Peyer's patch (tissue), 4 donors: ENCODE measurements around the gene DKK1. TPM values are rescaled to one million over a fixed set of nuclear protein-coding genes. Genes with fewer than 3 reads are reported as not detected.
A peak's percentile ranks its signal among the peaks of the same experiment; 100 is the strongest.

Experiments used
- DNase-seq, 3 donors: peaks; one replicate each; pipeline ENCODE4 v3.0.0-alpha.2; 2017 to 2019
- H3K27ac ChIP-seq, 4 donors: fragments of 200-600 bp; sonication (generic); one replicate each; pipeline ENCODE4 v1.5.1; 2016 to 2019
- H3K27me3 ChIP-seq, 2 donors: fragments of 200-600 bp; sonication (generic); one replicate each; pipeline ENCODE4 v1.5.1; 2019
- H3K36me3 ChIP-seq, 3 donors: fragments of 200-600 bp; sonication (generic); one replicate each; pipeline ENCODE4 v1.5.1; 2016 to 2019
- H3K4me1 ChIP-seq, 4 donors: fragments of 200-600 bp; sonication (generic); one replicate each; pipeline ENCODE4 v1.5.1; 2016 to 2019
- H3K4me3 ChIP-seq, 4 donors: fragments of 200-600 bp; sonication (generic); 1 replicate in 3 of 4; 2 replicates in 1 of 4; pipeline ENCODE4 v1.5.1; 2016 to 2019; ENCODE audit warnings: mild to moderate bottlenecking in 1 of 4
- H3K9me3 ChIP-seq, 4 donors: fragments of 200-600 bp; sonication (generic); one replicate each; pipeline ENCODE4 v1.5.1; 2016 to 2019; ENCODE audit warnings: mild to moderate bottlenecking in 1 of 4
- POLR2A ChIP-seq, 2 donors: fragments of 450-650 bp; IDR thresholded peaks; one replicate each; pipeline ENCODE4 v1.5.1; 2017; ENCODE audit warnings: antibody characterized with exemption in 2 of 2, mild to moderate bottlenecking in 2 of 2, moderate library complexity in 2 of 2
- total RNA-seq, 4 donors: library from RNA; depleted of rRNA; stranded (reverse); fragments of >200 nt; gene quantifications; one replicate each; pipeline ENCODE4 v1.1.0, GENCODE V29; 2016
- TF ChIP-seq, protein P1 (sequence below), 6 experiments: fragments of 450-650 bp in 4 of 6; fragments of 200-600 bp in 2 of 6; sonication (generic) in 1 of 6; IDR thresholded peaks; one replicate each; pipeline ENCODE4 v1.5.1; 2017 to 2019; ENCODE audit warnings: antibody characterized with exemption in 6 of 6, mild to moderate bottlenecking in 3 of 6, moderate library complexity in 1 of 6

Gene DKK1
- total RNA-seq, 4 donors from 2014 or later = 0.54 TPM; not detected in 3

DNA sequence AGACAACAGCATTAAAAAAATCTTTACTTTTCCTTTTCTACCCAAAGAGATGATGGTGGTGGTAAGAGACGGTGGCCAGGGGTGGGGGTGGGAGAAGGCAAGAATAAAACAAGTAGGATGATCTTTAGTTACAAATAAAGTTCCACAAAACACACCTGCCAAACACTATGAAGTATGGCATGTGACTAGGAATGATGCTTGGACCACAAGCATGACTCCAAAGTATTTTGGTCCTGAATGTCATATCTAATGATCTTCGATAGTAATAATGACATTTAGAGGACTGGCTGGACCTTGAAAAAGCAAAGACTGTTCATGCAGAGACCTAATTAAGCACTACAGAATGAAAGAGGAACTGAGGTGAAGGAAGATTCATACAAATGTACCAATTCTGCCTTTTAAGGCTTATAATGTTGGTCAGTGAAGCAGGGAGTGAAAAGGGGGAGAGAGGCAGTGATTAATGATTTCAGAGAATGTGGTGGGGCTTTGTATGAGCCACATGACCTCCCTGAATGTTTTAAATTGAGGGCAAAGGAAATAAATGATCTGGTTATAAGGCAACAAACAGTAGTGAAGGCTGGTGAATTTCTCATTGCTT, 29.6 kb upstream of the DKK1 start:
- Histone ChIP-seq H3K9me3 (no peaks in the 10 kb centered on the region), H3K4me1 (no peaks in the 10 kb centered on the region), H3K36me3 (peaks cover 0 to 3% (median 0%) of the 10 kb centered on the region in 3 donors), H3K27me3 (no peaks in the 10 kb centered on the region), H3K27ac (no peak overlapping the region), H3K4me3 (no peak overlapping the region)
- no peak for TF ChIP-seq POLR2A (IDR thresholded peaks at IDR 0.05)
- TF ChIP-seq, protein P1, sequence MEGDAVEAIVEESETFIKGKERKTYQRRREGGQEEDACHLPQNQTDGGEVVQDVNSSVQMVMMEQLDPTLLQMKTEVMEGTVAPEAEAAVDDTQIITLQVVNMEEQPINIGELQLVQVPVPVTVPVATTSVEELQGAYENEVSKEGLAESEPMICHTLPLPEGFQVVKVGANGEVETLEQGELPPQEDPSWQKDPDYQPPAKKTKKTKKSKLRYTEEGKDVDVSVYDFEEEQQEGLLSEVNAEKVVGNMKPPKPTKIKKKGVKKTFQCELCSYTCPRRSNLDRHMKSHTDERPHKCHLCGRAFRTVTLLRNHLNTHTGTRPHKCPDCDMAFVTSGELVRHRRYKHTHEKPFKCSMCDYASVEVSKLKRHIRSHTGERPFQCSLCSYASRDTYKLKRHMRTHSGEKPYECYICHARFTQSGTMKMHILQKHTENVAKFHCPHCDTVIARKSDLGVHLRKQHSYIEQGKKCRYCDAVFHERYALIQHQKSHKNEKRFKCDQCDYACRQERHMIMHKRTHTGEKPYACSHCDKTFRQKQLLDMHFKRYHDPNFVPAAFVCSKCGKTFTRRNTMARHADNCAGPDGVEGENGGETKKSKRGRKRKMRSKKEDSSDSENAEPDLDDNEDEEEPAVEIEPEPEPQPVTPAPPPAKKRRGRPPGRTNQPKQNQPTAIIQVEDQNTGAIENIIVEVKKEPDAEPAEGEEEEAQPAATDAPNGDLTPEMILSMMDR (IDR thresholded peaks at IDR 0.05) = no peak
- no peak for DNase-seq

DNA sequence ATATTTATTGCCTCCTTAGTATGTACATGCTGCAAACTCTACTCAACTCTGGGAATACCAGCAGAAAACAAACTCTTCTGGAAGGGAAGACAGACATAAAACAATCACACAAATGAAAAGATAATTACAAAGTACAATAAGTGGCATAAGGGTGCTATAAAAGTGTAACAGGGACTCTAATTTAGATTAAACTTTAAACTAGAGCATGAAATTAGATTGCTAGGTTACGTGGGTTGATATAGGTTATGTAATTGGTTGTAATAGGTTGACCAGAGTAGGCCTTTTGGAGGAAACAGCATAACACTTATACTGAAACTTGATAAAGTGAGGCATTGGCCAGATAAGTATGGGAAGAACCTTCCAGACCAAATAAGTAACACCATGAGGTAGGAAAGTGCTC, 26.2 kb upstream of the DKK1 start:
- peak overlapping the region in 1 of 4 donors; percentile 51 for H3K27ac ChIP-seq
- no peak for TF ChIP-seq POLR2A (IDR thresholded peaks at IDR 0.05)
- TF ChIP-seq, protein P1 (IDR thresholded peaks at IDR 0.05) = no peak
- no peaks in the 10 kb centered on the region for H3K27me3 ChIP-seq
- no peak overlapping the region for H3K4me3 ChIP-seq
- H3K9me3 ChIP-seq = no peaks in the 10 kb centered on the region
- no peak for DNase-seq
- H3K4me1 ChIP-seq = no peaks in the 10 kb centered on the region
- peaks cover 0 to 2% (median 0%) of the 10 kb centered on the region in 3 donors for H3K36me3 ChIP-seq

DNA sequence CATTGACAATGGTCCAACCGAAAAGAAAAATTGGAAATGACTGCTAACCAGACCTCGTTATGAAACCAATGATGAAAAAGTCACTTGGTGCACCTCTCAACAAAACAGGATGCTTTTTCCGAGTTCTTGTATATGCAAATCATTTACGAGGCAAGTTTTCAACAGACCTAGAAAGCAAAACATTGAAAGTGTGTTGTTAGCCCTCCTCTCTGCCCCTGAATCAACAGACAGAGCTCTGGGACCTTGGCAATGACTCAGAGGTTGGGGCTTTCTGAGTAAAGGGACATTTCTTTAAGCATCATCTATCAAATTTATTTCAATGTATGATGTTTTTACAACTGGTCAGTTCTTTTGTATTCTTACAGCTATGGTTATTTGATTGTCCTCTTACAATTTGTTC, 16.3 kb upstream of the DKK1 start:
- no peak overlapping the region for H3K27ac ChIP-seq
- H3K27me3 ChIP-seq = no peaks in the 10 kb centered on the region
- DNase-seq = no peak
- H3K4me3 ChIP-seq = no peak overlapping the region
- no peaks in the 10 kb centered on the region for H3K36me3 ChIP-seq
- no peaks in the 10 kb centered on the region for H3K9me3 ChIP-seq
- no peaks in the 10 kb centered on the region for H3K4me1 ChIP-seq
- TF ChIP-seq POLR2A (IDR thresholded peaks at IDR 0.05) = no peak
- TF ChIP-seq, protein P1 (IDR thresholded peaks at IDR 0.05) = no peak

DNA sequence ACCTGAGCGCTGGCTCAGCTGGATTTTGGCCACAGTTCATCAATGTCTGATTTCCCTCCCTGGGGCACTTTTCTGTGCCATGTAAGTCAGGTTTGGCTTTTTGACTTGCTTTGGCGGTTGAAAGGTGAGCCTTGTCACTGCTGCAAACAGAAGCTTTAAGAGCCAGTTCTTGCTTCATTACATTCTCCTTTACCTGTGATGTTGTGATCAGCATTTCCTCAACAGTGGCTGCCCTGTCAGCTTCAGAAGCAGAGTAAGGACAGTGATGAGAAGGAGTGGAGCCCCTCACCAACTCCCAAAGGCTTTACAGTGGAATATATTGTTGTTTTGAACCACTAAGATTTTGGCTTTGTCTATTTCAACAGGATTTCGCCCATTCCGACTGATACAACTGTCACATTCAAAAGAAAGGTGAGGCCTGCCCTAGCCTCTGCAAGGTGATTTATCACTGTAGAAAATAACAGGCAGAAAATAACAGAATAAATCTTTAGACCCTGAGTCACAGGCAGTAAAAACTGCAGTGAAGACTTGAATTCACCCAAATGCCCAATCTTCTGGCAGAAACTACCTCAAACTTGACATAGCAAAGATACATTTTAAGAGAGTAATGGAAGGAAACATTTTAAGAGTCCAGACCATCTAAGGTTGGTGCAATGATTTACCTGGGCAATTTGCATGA, 13.3 kb upstream of the DKK1 start:
- TF ChIP-seq, protein P1 (IDR thresholded peaks at IDR 0.05) = no peak
- no peak for TF ChIP-seq POLR2A (IDR thresholded peaks at IDR 0.05)
- Histone ChIP-seq H3K4me3 (no peak overlapping the region), H3K27ac (no peak overlapping the region), H3K9me3 (no peaks in the 10 kb centered on the region), H3K36me3 (no peaks in the 10 kb centered on the region), H3K4me1 (no peaks in the 10 kb centered on the region), H3K27me3 (no peaks in the 10 kb centered on the region)
- no peak for DNase-seq

DNA sequence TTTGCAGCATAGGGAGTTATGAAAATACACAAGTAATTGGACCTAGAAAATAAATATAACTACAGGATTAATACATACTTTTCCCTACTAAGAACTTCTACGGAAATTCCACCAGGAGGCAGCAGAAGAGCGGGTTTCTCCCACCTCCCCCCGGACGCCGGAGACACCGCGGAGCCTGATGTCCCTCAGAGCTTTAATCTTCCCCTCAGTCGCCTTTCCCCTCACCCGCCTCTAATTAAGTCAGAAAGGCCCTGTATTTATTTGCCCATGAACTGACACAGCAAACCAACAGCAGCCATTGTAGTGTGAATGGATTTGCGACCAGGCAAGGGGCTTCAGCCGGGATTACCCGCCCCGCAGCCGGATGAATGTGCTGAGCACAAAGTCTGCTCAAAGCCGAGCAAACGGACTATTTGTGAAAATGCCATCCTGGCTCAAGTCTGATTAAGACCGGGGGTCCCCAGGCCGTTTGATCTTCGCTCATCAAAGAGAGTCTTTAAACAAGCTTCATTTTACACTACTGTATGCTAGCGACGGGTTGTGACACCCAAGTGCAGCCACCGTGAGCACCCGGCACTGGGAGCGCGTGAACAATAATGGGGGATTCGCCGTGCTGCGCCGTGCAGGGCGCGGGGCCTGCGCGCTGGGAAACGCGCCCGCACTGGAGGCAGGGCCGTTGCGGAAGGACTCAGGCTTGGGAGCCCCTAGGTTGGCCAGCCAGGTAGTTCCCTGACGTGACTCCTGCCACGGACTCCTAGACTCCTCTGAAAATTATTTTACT, 5.6 kb upstream of the DKK1 start:
- H3K36me3 ChIP-seq = no peaks in the 10 kb centered on the region
- H3K27me3 ChIP-seq = no peaks in the 10 kb centered on the region
- no peak overlapping the region for H3K27ac ChIP-seq
- H3K9me3 ChIP-seq = no peaks in the 10 kb centered on the region
- no peak for TF ChIP-seq POLR2A (IDR thresholded peaks at IDR 0.05)
- TF ChIP-seq, protein P1 (IDR thresholded peaks at IDR 0.05) = peak in 4 of 6 experiments; percentile 49 to 69 (median 59)
- H3K4me1 ChIP-seq = peaks cover 0 to 12% (median 0%) of the 10 kb centered on the region in 4 donors
- peak overlapping the region; percentile 19 to 58 (median 36) for H3K4me3 ChIP-seq
- DNase-seq = peak in 2 of 3 donors; percentile 52 to 59
